ENCODE results near the gene ATP5ME. TPM values are rescaled to one million over a fixed set of nuclear protein-coding genes. Genes with fewer than 3 reads are reported as not detected.

ATP5ME gene
- total RNA-seq, 1 experiment from 2014 or later, result 330 TPM

GRCh38 chr4:636628-637159 lies 37.4 kb downstream of the ATP5ME start:
- no peak for ATAC-seq

More at GRCh38 chr4:636628-637159, 37.4 kb downstream of the ATP5ME start:
- no peaks in the 10 kb centered on the region for H3K9me2 ChIP-seq (ENCODE audit: insufficient read depth)
- H2AFZ ChIP-seq (ENCODE audit: low read depth, low read length, poor library complexity, severe bottlenecking), result no peak overlapping the region
- TF ChIP-seq, protein P1, sequence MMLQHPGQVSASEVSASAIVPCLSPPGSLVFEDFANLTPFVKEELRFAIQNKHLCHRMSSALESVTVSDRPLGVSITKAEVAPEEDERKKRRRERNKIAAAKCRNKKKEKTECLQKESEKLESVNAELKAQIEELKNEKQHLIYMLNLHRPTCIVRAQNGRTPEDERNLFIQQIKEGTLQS (IDR thresholded peaks at IDR 0.05), result no peak
- TF ChIP-seq EGR1 (IDR thresholded peaks at IDR 0.05; ENCODE audit: low read depth) (no peak), POLR2AphosphoS5 (IDR thresholded peaks at IDR 0.05; ENCODE audit: low read depth, low read length) (no peak), FOSL1 (IDR thresholded peaks at IDR 0.05; ENCODE audit: low read depth) (no peak), SIN3A (IDR thresholded peaks at IDR 0.05; ENCODE audit: low read depth) (no peak), ZNF274 (IDR thresholded peaks at IDR 0.05; ENCODE audit: low read depth, low read length) (no peak), JUND (IDR thresholded peaks at IDR 0.05) (no peak), YY1 (IDR thresholded peaks at IDR 0.05; ENCODE audit: extremely low read depth, insufficient replicate concordance, low read depth, low read length) (no peak), RAD21 (IDR thresholded peaks at IDR 0.05; ENCODE audit: low read depth) (no peak), SP1 (IDR thresholded peaks at IDR 0.05; ENCODE audit: low read depth) (no peak), ELF1 (IDR thresholded peaks at IDR 0.05; ENCODE audit: borderline replicate concordance, low read depth) (no peak), SRF (IDR thresholded peaks at IDR 0.05; ENCODE audit: low read depth) (no peak), ZFX (IDR thresholded peaks at IDR 0.05) (no peak), EZH2phosphoT487 (IDR thresholded peaks at IDR 0.05; ENCODE audit: borderline replicate concordance) (no peak), CEBPB (IDR thresholded peaks at IDR 0.05; ENCODE audit: low read depth) (no peak), ZBTB33 (IDR thresholded peaks at IDR 0.05; ENCODE audit: extremely low read depth, insufficient replicate concordance, low read length) (no peak), TCF7L2 (IDR thresholded peaks at IDR 0.05; ENCODE audit: borderline replicate concordance, extremely low read depth, insufficient read depth, insufficient read length) (no peak), EZH2 (IDR thresholded peaks at IDR 0.05) (no peak), REST (IDR thresholded peaks at IDR 0.05; ENCODE audit: low read depth) (no peak)
- TF ChIP-seq, protein P2, sequence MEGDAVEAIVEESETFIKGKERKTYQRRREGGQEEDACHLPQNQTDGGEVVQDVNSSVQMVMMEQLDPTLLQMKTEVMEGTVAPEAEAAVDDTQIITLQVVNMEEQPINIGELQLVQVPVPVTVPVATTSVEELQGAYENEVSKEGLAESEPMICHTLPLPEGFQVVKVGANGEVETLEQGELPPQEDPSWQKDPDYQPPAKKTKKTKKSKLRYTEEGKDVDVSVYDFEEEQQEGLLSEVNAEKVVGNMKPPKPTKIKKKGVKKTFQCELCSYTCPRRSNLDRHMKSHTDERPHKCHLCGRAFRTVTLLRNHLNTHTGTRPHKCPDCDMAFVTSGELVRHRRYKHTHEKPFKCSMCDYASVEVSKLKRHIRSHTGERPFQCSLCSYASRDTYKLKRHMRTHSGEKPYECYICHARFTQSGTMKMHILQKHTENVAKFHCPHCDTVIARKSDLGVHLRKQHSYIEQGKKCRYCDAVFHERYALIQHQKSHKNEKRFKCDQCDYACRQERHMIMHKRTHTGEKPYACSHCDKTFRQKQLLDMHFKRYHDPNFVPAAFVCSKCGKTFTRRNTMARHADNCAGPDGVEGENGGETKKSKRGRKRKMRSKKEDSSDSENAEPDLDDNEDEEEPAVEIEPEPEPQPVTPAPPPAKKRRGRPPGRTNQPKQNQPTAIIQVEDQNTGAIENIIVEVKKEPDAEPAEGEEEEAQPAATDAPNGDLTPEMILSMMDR (IDR thresholded peaks at IDR 0.05 in 2 of 3, conservative IDR thresholded peaks at IDR 0.05 in 1 of 3; ENCODE audit: borderline replicate concordance in 1 of 3, insufficient read depth in 1 of 3, low read depth in 2 of 3, low read length in 2 of 3), result no peak
- ChIA-PET POLR2A (no interaction called here), CTCF (no interaction called here), RAD21 (ENCODE audit: low non-redundant PET in 1 of 2, low total read pairs in 2 of 2, uncharacterized antibody in 2 of 2, unreplicated experiment in 2 of 2) (no interaction called here)
- no peaks in the 10 kb centered on the region for H3K4me1 ChIP-seq (ENCODE audit: control insufficient read depth in 1 of 2, insufficient read depth in 2 of 2, low read length in 2 of 2)
- H3K4me3 ChIP-seq (replicated peaks in 1 of 2; ENCODE audit: low read depth in 1 of 2, low read length in 2 of 2), result no peak overlapping the region
- no peak overlapping the region for H3K9ac ChIP-seq (ENCODE audit: low read length)
- no peaks in the 10 kb centered on the region for H3K27me3 ChIP-seq (ENCODE audit: insufficient read depth, low read length)
- intact Hi-C loops (cut with micrococcal nuclease), result no loop called here
- no peaks in the 10 kb centered on the region for H4K20me1 ChIP-seq (ENCODE audit: insufficient read depth)
- no TSS peak for BruUV-seq (replicated peaks)
- H3K9me3 ChIP-seq (ENCODE audit: control insufficient read depth in 1 of 2, insufficient read depth in 1 of 2, low read depth in 1 of 2, low read length in 2 of 2), result no peaks in the 10 kb centered on the region; a peak in 1 of 4 replicates
- no peak overlapping the region for H3K4me2 ChIP-seq (ENCODE audit: low read length)
- H3K27ac ChIP-seq (ENCODE audit: low read depth, low read length), result no peak overlapping the region
- H3K36me3 ChIP-seq (ENCODE audit: control insufficient read depth in 1 of 2, insufficient read depth in 2 of 2, low read length in 2 of 2), result no peaks in the 10 kb centered on the region
- no peak for DNase-seq (ENCODE audit: low read depth, low spot score)
- H3K79me2 ChIP-seq (ENCODE audit: insufficient read depth, low read length), result no peaks in the 10 kb centered on the region
